Fibroblast of the conjunctiva (primary cell): ENCODE measurements around the gene SORCS2.

Experiments
- DNase-seq: peaks from one replicate; pipeline ENCODE4 v3.0.0-alpha.2; 2010; ENCODE audit warnings: low read depth

Gene SORCS2

GRCh38 chr4:7304436-7304835 lies 112.1 kb downstream of the SORCS2 start:
- DNase-seq, result no peak

- DNase-seq, result no peak
Observed at GRCh38 chr4:7306021-7306965, 114.0 kb downstream of the SORCS2 start.

- DNase-seq, result no peak
Observed at GRCh38 chr4:7306986-7307385, 114.6 kb downstream of the SORCS2 start.

GRCh38 chr4:7307394-7308099 lies 115.2 kb downstream of the SORCS2 start:
- DNase-seq, result no peak

GRCh38 chr4:7309181-7309580 lies 116.8 kb downstream of the SORCS2 start:
- no peak for DNase-seq

GRCh38 chr4:7309636-7310390 lies 117.5 kb downstream of the SORCS2 start:
- no peak for DNase-seq

- DNase-seq, result no peak
Observed at GRCh38 chr4:7310451-7310850, 118.1 kb downstream of the SORCS2 start.

- no peak for DNase-seq
Observed at GRCh38 chr4:7311205-7311604, 118.9 kb downstream of the SORCS2 start.

- DNase-seq, result no peak
Observed at GRCh38 chr4:7312691-7313090, 120.4 kb downstream of the SORCS2 start.

GRCh38 chr4:7313347-7313811 lies 121.0 kb downstream of the SORCS2 start:
- no peak for DNase-seq

- no peak for DNase-seq
Observed at GRCh38 chr4:7313991-7314390, 121.7 kb downstream of the SORCS2 start.

GRCh38 chr4:7315286-7315685 lies 122.9 kb downstream of the SORCS2 start:
- no peak for DNase-seq

- no peak for DNase-seq
Observed at GRCh38 chr4:7315935-7316334, 123.6 kb downstream of the SORCS2 start.

- no peak for DNase-seq
Observed at GRCh38 chr4:7319024-7319423, 126.7 kb downstream of the SORCS2 start.

GRCh38 chr4:7320206-7320797 lies 128.0 kb downstream of the SORCS2 start:
- DNase-seq, result no peak

- DNase-seq, result no peak
Observed at GRCh38 chr4:7322166-7322991, 130.0 kb downstream of the SORCS2 start.

- DNase-seq, result no peak
Observed at GRCh38 chr4:7323461-7323871, 131.1 kb downstream of the SORCS2 start.

GRCh38 chr4:7323872-7324650 lies 131.7 kb downstream of the SORCS2 start:
- no peak for DNase-seq

- no peak for DNase-seq
Observed at GRCh38 chr4:7324651-7325121, 132.3 kb downstream of the SORCS2 start.

GRCh38 chr4:7325541-7325940 lies 133.2 kb downstream of the SORCS2 start:
- DNase-seq, result no peak
